ENCODE results near the gene RPS29. TPM values are rescaled to one million over a fixed set of nuclear protein-coding genes. Genes with fewer than 3 reads are reported as not detected.

RPS29 gene
- total and polyA plus RNA-seq, 10 donors = 1,240 to 11,620 (median 4,157) TPM

DNA sequence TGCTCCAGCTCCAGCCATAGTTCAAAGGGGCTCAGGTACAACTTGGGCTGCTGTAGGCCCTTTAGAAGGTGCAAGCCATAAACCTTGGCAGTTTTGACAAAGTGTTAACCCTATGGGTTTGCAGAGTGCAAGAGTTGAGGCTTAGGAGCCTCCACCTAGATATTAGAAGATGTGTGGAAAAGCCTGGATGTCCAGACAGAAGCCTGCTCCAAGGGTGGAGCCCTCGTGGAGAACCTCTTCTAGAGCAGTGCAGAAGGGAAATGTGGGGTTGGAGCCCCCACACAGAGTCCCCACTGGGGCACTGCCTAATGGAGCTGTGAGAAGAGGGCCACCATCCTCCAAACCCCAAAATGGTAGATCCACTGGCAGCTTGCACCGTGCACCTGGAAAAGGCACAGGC lies 45.1 kb downstream of the RPS29 start:
- Histone ChIP-seq H3K27ac (no peak overlapping the region), H3K9me3 (peaks cover 0 to 22% (median 13%) of the 10 kb centered on the region in 8 donors), H3K4me3 (no peak overlapping the region), H3K27me3 (replicated peaks in 1 of 7) (no peaks in the 10 kb centered on the region), H3K36me3 (no peaks in the 10 kb centered on the region), H3K4me1 (no peaks in the 10 kb centered on the region)
- no peak for DNase-seq
- intact Hi-C loops (cut with DNase I; ENCODE audit: low total_unique reads) = no loop called here
- TF ChIP-seq POLR2A (IDR thresholded peaks at IDR 0.05) = no peak
- 64 to 96% (median 85%) methylated on average over 2 of the region's 2 CpGs for WGBS, 5 donors

GRCh38 chr14:49538852-49539251 lies 47.3 kb downstream of the RPS29 start:
- no peak for TF ChIP-seq POLR2A (IDR thresholded peaks at IDR 0.05)
- intact Hi-C loops (cut with DNase I; ENCODE audit: low total_unique reads) = no loop called here
- Histone ChIP-seq H3K9me3 (peaks cover 0 to 24% (median 13%) of the 10 kb centered on the region in 8 donors), H3K27ac (no peak overlapping the region), H3K4me1 (no peaks in the 10 kb centered on the region), H3K27me3 (replicated peaks in 1 of 7) (no peaks in the 10 kb centered on the region), H3K4me3 (no peak overlapping the region), H3K36me3 (no peaks in the 10 kb centered on the region)
- DNase-seq = no peak
- 90 to 96% (median 93%) methylated on average over 4 of the region's 4 CpGs for WGBS, 5 donors

Small RNA genes within 50 kb of the gene (small RNA-seq; reads per million reads assigned to genes)
- 0 reads per million in 4 donors for gene AL139099.3
- 0 reads per million in 4 donors for gene AL139099.4
- gene RF00019 = 0 reads per million in 4 donors
- 0 reads per million in 4 donors for gene RNA5SP384

Other genes with a start within 250 kb of the RPS29 start
- gene LRR1, start 12.6 kb upstream of the RPS29 start, total RNA-seq = 10 to 100 TPM in 5 of 7 donors, 1 to 10 TPM in 2; 8.8 to 16.5 (median 12.7) TPM
- gene LRR1, start 12.6 kb upstream of the RPS29 start, polyA plus RNA-seq = 10 to 100 TPM; 10.7 to 11.8 (median 11.7) TPM
- 100 to 1,000 TPM; 122 to 222 (median 157) TPM for gene RPL36AL, start 34.2 kb upstream of the RPS29 start, total RNA-seq
- gene RPL36AL, start 34.2 kb upstream of the RPS29 start, polyA plus RNA-seq = 100 to 1,000 TPM; 416 to 638 (median 530) TPM
- gene MGAT2, start 34.4 kb upstream of the RPS29 start, total RNA-seq = 10 to 100 TPM; 33.3 to 43.5 (median 39.7) TPM
- 10 to 100 TPM; 20.5 to 23.9 (median 23.5) TPM for gene MGAT2, start 34.4 kb upstream of the RPS29 start, polyA plus RNA-seq
- 10 to 100 TPM in 1 of 7 donors, 1 to 10 TPM in 6; 3.9 to 10.1 (median 6.3) TPM for gene DNAAF2, start 48.9 kb upstream of the RPS29 start, total RNA-seq
- gene DNAAF2, start 48.9 kb upstream of the RPS29 start, polyA plus RNA-seq = 1 to 10 TPM; 6.5 to 6.9 (median 6.6) TPM
- gene POLE2, start 101.8 kb upstream of the RPS29 start, total RNA-seq = 1 to 10 TPM; 1.8 to 7.4 (median 3.9) TPM
- 1 to 10 TPM; 3.0 to 4.9 (median 3.5) TPM for gene POLE2, start 101.8 kb upstream of the RPS29 start, polyA plus RNA-seq
- gene KLHDC1, start 106.7 kb upstream of the RPS29 start, total RNA-seq = 10 to 100 TPM in 4 of 7 donors, 1 to 10 TPM in 3; 5.9 to 12.8 (median 10.2) TPM
- gene KLHDC1, start 106.7 kb upstream of the RPS29 start, polyA plus RNA-seq = 1 to 10 TPM; 3.1 to 4.3 (median 3.2) TPM
- gene KLHDC2, start 181.8 kb upstream of the RPS29 start, total RNA-seq = 10 to 100 TPM; 31.9 to 66.8 (median 47.9) TPM
- gene KLHDC2, start 181.8 kb upstream of the RPS29 start, polyA plus RNA-seq = 10 to 100 TPM; 34.0 to 41.0 (median 37.4) TPM